Muscle layer of duodenum (tissue), 2 donors: ENCODE measurements around the gene ARHGAP9.

ENCODE experiments used
- H3K27ac ChIP-seq: one replicate; pipeline ENCODE4 v1.7.0; 2013; ENCODE audit warnings: mild to moderate bottlenecking, low read length
- H3K27me3 ChIP-seq: one replicate; pipeline ENCODE4 v1.7.0; 2013; ENCODE audit warnings: low read depth, mild to moderate bottlenecking, control low read depth, low read length
- H3K36me3 ChIP-seq, 2 donors: one replicate each; pipeline ENCODE4 v1.7.0; 2013; ENCODE audit warnings: low read length in 2 of 2, control low read depth in 1 of 2, mild to moderate bottlenecking in 1 of 2; ENCODE audit not compliant: insufficient read depth in 2 of 2, control insufficient read depth in 1 of 2
- H3K4me1 ChIP-seq, 2 donors: one replicate each; pipeline ENCODE4 v1.7.0; 2013; ENCODE audit warnings: low read length in 2 of 2, mild to moderate bottlenecking in 2 of 2, control low read depth in 1 of 2, moderate library complexity in 1 of 2; ENCODE audit not compliant: insufficient read depth in 2 of 2, control insufficient read depth in 1 of 2
- H3K4me3 ChIP-seq, 2 donors: one replicate each; pipeline ENCODE4 v1.7.0; 2013; ENCODE audit warnings: low read length in 2 of 2, low read depth in 1 of 2, mild to moderate bottlenecking in 1 of 2
- H3K9me3 ChIP-seq, 2 donors: one replicate each; pipeline ENCODE4 v1.7.0; 2013; ENCODE audit warnings: low read length in 2 of 2, control low read depth in 1 of 2, mild to moderate bottlenecking in 1 of 2; ENCODE audit not compliant: control insufficient read depth in 1 of 2
- donor health status: healthy.

ARHGAP9 gene

DNA sequence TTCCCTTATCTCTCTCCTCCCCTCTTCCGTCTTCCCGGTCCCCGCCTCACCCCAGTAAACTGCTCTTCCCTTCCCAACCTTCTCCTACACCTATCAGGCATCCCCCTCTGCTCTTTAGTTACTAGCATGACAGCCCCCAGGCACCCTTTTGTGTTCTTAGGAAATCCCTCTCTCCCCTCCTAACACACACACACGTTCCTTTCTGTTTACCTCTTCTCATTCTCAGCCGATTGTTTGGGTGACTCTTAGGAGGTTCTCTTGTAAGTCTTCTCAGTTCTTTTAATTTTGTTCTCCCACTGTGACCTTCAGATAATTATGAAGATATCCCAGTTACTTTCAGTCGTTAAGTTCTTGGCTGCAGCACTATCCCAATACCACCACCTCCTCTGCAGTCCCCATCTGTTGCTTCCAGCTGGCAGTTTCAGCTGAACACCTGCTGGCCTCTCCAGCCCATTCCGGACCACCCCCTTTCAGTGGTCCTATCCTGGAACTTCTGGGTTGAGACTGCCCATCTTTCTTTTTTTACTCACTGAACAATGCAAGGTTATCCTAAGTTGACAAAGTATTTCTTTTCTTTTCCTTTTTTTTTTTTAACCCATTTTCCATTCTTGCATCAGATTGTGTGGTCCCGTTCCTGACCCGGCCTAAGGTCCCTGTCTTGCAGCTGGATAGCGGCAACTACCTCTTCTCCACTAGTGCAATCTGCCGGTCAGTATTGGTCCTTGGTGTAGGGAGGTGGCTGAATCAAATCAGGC, 8.9 kb upstream of the ARHGAP9 start:
- H3K27ac ChIP-seq: peak overlapping the region; percentile 72
- peaks cover 24 to 29% of the 10 kb centered on the region in 2 donors for H3K36me3 ChIP-seq
- H3K9me3 ChIP-seq: no peaks in the 10 kb centered on the region

DNA sequence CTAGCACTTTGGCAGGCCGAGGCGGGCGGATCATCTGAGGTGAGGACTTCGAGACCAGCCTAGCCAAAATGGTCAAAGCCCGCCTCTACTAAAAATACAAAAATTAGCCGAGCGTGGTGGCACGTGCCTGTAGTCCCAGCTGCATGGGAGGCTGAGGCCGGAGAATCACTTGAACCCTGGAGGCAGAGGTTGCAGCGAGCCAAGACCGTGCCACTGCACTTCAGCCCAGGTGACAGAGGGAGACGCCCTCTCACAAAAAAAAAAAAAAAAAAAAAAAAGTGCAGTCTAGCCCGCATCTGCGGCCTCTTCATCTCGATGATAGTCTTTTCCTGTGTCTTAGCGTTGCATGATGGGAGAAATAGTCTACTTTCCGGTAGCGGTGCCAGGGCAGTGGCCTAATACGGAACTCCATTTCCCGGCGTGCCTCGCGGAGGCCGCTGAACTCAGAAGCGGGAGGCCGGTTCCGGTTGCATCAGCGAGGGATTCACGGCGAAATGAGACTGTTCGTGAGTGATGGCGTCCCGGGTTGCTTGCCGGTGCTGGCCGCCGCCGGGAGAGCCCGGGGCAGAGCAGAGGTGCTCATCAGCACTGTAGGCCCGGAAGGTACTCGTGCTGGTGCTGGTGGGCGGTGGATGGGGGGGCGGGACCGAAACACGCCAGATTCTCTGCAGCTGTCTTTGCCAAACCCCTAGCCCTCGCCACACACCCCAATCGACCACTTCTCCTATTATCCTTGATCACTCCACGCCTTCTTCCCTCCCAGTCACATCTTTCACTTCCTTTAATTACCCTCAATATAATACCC, 8.1 kb upstream of the ARHGAP9 start, which contains the start of gene MARS1:
TSS of gene MARS1 (plus strand) at position 472 of the 805 bp plus-strand sequence. CDS start at position 495, 23 bp downstream.
- H3K4me3 ChIP-seq: peak within 1 kb of the TSS; percentile 95 to 98
- H3K36me3 ChIP-seq: peaks cover 24 to 29% of the 10 kb centered on the region in 2 donors
- no peaks in the 10 kb centered on the region for H3K9me3 ChIP-seq
- H3K27ac ChIP-seq: peak within 1 kb of the TSS; percentile 72
- no peaks in the 10 kb centered on the region for H3K27me3 ChIP-seq
- peaks cover 3 to 13% of the 10 kb centered on the region in 2 donors for H3K4me1 ChIP-seq

More for the DNA sequence above, 8.9 kb upstream of the ARHGAP9 start:
- Histone ChIP-seq H3K4me3 (peak overlapping the region; percentile 95 to 98), H3K4me1 (peaks cover 3 to 13% of the 10 kb centered on the region in 2 donors), H3K27me3 (no peaks in the 10 kb centered on the region)

DNA sequence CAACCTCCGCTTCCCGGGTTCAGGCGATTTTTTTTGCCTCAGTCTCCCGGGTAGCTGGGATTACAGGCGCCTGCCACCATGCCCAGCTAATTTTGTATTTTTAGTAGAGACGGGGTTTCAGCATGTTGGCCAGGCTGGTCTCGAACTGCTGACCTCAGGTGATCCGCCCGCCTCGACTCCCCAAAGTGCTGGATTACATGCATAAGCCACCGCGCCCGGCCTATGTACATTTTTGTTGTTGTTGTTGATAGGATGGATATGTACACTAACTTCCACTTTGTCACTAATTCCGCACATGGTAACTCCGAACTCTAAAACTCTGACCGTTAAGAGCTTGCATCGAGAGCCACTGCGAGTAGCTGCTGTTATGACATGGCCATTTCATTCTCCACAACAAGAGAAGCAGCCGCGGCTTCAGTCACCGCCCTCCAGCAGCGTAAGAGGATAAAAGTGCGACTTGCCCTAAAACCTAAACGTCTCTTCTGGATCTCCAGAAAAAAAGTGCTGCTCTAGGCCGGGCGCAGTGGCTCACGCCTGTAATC, 7.5 kb upstream of the ARHGAP9 start:
- Histone ChIP-seq H3K36me3 (peaks cover 24 to 29% of the 10 kb centered on the region in 2 donors), H3K27ac (no peak overlapping the region), H3K9me3 (no peaks in the 10 kb centered on the region), H3K4me3 (peak overlapping the region; percentile 95 to 98), H3K4me1 (peaks cover 3 to 13% of the 10 kb centered on the region in 2 donors), H3K27me3 (no peaks in the 10 kb centered on the region)

DNA sequence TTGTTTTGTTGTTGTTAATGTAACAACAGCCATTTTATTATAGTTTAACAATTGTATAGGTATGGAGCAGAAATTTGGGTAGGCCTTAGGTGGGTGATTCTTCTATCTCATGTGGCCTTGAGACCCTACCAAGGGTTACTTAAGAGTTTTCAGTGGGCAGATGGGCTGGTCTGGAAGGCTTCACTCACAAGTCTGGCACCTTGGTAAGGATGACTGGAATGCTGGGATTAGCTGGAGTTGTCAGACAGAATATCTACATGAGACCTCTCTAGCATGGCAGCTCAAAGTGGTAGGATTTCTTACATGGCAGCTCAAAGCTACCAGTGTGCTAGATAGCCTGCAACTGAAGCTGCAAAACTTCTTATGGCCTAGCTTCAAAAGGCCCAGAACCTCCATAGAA, 6.0 kb upstream of the ARHGAP9 start:
- Histone ChIP-seq H3K9me3 (no peaks in the 10 kb centered on the region), H3K27ac (no peak overlapping the region), H3K4me3 (no peak overlapping the region), H3K36me3 (peaks cover 14 to 17% of the 10 kb centered on the region in 2 donors), H3K27me3 (no peaks in the 10 kb centered on the region), H3K4me1 (peaks cover 3 to 13% of the 10 kb centered on the region in 2 donors)

DNA sequence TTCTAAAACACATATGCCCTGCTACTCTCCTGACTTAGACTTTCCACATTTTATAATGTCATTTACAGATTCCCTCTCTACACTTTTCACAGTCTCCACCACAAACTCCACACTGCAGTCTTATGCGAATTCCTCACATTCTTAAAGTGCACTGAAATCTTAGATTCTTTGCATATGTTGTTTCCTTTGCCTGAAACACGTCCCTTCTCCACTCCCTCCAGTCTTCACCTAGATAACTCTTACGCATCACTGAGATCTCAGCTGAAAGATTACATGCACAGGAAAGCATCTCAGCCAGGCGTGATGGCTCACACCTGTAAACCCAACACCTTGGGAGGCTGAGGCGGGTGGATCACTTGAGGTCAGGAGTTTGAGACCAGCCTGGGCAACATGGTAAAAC, 3.8 kb upstream of the ARHGAP9 start:
- H3K4me3 ChIP-seq: no peak overlapping the region
- peaks cover 1 to 3% of the 10 kb centered on the region in 2 donors for H3K4me1 ChIP-seq
- H3K36me3 ChIP-seq: no peaks in the 10 kb centered on the region
- no peaks in the 10 kb centered on the region for H3K27me3 ChIP-seq
- H3K27ac ChIP-seq: no peak overlapping the region
- H3K9me3 ChIP-seq: no peaks in the 10 kb centered on the region

DNA sequence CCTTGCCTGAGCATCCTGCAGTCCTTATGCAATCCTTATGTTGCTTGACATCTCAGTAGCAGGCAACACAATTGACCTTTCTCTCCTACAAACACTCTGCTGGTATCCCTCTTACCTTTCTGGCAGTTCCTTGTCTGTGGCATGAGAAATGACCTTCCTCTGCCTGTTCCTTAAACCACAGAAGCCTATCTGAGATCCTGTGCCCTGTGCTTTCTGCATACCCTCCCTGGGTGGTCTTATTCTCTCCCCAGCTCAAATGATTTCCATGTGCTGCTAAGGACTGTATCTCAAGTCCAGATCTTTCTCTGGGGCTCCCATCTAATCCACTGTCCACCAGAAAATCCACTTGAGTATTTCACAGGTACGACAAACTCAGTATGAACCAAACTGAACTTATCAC, 2.0 kb upstream of the ARHGAP9 start:
- H3K27ac ChIP-seq: no peak overlapping the region

DNA sequence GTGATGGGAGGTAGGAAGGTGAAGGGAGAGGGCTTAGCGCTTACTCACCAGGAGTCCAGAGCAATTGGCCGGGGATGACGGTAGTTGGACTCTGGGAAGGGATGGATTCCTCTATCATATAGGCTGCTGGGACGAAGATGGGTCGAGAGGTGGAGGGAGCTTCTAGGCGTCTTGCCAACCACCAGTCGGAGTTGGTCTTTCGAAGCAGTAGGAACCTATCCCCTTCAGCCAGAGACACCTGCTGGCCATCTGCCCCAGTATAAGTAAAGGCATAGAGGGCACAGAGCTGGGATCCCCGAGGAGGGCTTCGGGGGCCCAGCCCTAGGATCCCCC, 657 bp downstream of the ARHGAP9 start:
- peaks cover 4% of the 10 kb centered on the region for H3K27me3 ChIP-seq
- H3K4me3 ChIP-seq: peak overlapping the region in 1 of 2 donors; percentile 16
- no peaks in the 10 kb centered on the region for H3K9me3 ChIP-seq
- no peaks in the 10 kb centered on the region for H3K36me3 ChIP-seq
- peak overlapping the region; percentile 81 for H3K27ac ChIP-seq
- peaks cover 0 to 14% of the 10 kb centered on the region in 2 donors for H3K4me1 ChIP-seq

More for the DNA sequence above, 2.0 kb upstream of the ARHGAP9 start:
- Histone ChIP-seq H3K9me3 (no peaks in the 10 kb centered on the region), H3K4me3 (no peak overlapping the region), H3K4me1 (no peaks in the 10 kb centered on the region), H3K27me3 (no peaks in the 10 kb centered on the region), H3K36me3 (no peaks in the 10 kb centered on the region)

DNA sequence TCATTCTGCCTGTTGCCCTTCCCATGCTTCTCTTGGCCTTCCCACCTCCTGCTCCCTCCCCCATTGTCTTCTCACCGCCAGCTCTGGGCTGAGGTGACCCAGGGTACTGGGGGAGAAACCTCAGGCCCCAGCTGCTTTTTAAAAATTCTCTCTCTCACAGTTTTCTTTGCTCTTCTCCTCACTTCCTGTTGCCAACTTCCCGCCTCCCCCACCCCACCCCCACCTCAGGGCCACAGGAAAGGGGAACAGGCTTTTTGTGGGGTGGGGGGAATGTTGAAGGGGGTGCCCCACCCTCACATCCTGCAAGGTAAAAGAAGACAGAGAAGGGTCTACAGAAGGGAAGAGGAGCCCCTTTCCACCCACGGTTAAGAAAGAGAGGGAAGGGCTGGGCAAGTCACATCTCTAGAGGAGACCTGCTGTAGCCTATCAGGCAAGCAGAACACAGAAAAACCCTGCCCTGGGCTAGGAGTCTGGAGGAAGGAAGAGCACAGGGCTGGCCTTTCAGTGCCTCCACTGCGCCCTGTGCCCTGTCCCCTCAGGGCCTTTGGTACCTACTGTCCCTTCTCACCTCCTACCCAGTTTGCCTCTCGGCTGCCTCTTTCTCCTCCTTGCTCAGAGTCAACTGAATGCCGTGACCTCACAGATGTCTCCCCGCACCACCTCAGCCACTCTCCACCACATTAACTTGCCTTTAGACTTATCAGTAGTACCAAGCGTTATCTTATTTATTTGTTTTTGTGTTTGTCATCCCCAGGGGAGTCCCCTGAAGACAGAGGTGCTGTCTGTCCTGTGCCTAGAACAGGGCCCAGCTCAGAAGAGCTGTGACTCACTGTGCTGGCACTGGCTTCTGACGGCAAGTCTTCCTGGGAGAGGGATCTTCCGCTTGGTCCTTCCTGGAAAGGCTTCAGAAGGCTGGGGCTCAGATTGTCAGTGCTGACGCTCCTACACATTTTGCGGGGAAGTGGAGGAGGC, 1.7 kb downstream of the ARHGAP9 start:
- Histone ChIP-seq H3K9me3 (no peaks in the 10 kb centered on the region), H3K4me3 (peak overlapping the region; percentile 5 to 65), H3K36me3 (no peaks in the 10 kb centered on the region), H3K4me1 (peaks cover 0 to 14% of the 10 kb centered on the region in 2 donors), H3K27ac (peak overlapping the region; percentile 81), H3K27me3 (peaks cover 4% of the 10 kb centered on the region)

DNA sequence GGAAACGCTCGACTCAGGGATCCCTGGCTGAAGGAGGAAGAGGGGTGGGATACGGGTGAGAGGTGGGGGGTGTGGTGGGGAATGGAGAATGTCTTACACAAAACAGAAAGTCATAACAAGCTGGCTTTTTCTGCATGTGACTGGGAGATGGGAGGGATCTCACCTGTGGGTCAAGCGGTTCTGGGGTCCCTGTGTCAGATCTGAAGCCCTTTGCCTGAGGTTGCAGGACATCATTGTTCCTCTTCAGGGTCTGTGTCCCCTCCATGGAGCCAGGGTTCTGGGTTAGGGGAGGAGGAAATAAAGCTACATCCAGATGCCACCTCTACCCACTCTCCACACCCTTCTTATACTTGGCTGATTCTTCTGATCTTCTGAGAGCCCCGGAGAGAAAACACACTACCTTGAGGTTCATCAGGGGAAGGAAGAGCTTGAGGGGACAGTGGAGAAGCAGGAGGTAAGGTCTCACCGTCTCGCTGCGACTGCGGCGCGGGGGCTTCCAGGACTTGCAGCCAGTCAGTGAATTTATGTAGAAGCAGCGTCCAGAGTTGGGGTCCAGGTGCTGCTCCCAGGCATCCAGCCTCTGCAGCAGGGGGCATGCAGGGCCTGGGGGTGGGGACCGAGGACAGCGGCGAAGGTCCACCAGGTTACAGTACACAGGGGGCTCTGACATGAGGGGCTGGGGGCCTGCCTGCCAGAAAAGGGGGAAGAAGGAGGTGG, 2.5 kb downstream of the ARHGAP9 start:
- H3K36me3 ChIP-seq: no peaks in the 10 kb centered on the region
- no peak overlapping the region for H3K27ac ChIP-seq
- H3K4me1 ChIP-seq: peaks cover 0 to 14% of the 10 kb centered on the region in 2 donors
- peaks cover 4% of the 10 kb centered on the region for H3K27me3 ChIP-seq
- no peaks in the 10 kb centered on the region for H3K9me3 ChIP-seq
- H3K4me3 ChIP-seq: peak overlapping the region; percentile 5 to 65
